22Rv1 (cell line): ENCODE measurements around the gene ANO2.
A peak's percentile ranks its signal among the peaks of the same experiment; 100 is the strongest.

ENCODE experiments used
- ZFX ChIP-seq: fragments of 450-650 bp; IDR thresholded peaks from 2 replicates; pipeline ENCODE4 v1.6.1; 2017; ENCODE audit warnings: antibody characterized with exemption, borderline replicate concordance
- TF ChIP-seq, protein P1 (sequence below): fragments of 450-650 bp; IDR thresholded peaks from 2 replicates; pipeline ENCODE4 v1.5.1; 2017; ENCODE audit warnings: mild to moderate bottlenecking

- TF ChIP-seq, protein P1, sequence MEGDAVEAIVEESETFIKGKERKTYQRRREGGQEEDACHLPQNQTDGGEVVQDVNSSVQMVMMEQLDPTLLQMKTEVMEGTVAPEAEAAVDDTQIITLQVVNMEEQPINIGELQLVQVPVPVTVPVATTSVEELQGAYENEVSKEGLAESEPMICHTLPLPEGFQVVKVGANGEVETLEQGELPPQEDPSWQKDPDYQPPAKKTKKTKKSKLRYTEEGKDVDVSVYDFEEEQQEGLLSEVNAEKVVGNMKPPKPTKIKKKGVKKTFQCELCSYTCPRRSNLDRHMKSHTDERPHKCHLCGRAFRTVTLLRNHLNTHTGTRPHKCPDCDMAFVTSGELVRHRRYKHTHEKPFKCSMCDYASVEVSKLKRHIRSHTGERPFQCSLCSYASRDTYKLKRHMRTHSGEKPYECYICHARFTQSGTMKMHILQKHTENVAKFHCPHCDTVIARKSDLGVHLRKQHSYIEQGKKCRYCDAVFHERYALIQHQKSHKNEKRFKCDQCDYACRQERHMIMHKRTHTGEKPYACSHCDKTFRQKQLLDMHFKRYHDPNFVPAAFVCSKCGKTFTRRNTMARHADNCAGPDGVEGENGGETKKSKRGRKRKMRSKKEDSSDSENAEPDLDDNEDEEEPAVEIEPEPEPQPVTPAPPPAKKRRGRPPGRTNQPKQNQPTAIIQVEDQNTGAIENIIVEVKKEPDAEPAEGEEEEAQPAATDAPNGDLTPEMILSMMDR: peak; percentile 76
- no peak for TF ChIP-seq ZFX
Measured at GRCh38 chr12:5796171-5796958, 148.7 kb downstream of the ANO2 start.
